Activated naive CD4-positive, alpha-beta T cell treated with Interleukin-2 at 50 U/mL for 16 hours (primary cell): Measurements from ENCODE around the gene SMAD6.
"Not testable (repeated sequence)": the region's sequence is repeated elsewhere in the genome, so short reads cannot be mapped to it uniquely, and the experiment has no call there.

ENCODE experiments used
- DNase-seq: peaks from one replicate; pipeline ENCODE4 v3.0.0-alpha.2; 2020

The SMAD6 gene

DNA sequence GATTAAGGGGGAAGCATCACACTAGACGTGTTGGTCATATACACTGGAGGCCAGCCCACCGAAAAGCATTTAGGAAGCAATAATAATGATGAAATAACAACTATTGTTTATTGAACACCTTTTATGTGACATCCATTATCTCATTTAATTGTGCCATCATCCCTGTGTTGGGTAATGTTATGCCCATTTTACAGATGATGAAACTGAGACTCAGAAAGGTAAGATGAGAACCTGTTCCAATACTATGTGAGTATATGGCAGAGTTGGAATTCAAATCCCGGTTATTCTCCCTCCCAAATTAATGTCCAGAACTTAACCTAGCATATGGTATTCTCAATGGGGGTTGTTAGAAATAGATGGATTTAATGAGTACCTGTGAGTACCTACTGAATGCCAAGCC, 99.2 kb downstream of the SMAD6 start:
- no peak for DNase-seq

DNA sequence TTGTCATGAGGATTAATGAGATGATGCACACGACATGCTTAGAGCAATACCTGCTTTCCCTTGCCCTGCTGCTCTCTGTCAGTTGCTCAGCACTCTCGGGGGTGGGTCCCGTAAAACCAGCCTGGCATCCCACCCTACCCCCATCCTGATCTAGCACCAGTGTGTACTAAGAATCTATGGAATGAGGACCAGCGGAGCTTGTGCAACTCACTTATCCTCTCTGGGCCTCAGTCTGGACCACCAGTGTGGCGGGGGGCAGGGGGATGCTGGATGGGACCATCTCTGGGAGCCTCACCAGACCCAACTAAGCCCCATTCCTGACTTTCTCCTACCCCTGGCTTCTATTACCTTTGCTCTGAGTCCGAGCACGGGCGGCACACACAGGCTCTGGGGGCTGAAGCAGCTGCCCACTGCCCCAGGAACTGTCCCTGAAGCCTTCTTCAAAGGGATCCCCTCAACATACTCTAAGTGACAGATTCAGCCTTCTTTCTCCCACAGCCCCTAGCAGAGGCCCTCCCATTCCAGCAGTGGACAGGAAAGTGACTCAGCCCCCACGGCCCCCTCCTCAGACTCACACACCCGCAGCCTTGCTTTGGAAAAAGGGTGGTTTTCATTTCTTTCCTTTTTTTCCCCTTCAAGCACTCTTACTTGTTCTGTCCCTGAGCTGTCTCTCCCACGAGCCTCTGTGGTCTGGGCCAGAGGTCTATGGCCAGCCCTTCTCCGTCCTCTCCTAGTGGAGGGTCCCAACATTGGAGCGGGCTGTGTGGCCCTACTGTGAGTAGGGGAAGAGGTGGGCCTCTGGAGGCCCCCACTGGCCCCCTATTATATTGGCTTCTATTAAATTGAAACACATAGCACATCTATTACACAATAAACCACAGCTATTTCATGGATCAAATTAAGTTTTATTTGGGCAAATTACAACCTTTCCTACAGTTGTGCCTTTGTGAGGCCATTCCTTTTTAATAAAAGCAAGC, 100.3 kb downstream of the SMAD6 start:
- no peak for DNase-seq

- DNase-seq = no peak
Observed at GRCh38 chr15:66803182-66803729, 101.2 kb downstream of the SMAD6 start.

GRCh38 chr15:66803749-66804148, 101.7 kb downstream of the SMAD6 start:
- no peak for DNase-seq

DNA sequence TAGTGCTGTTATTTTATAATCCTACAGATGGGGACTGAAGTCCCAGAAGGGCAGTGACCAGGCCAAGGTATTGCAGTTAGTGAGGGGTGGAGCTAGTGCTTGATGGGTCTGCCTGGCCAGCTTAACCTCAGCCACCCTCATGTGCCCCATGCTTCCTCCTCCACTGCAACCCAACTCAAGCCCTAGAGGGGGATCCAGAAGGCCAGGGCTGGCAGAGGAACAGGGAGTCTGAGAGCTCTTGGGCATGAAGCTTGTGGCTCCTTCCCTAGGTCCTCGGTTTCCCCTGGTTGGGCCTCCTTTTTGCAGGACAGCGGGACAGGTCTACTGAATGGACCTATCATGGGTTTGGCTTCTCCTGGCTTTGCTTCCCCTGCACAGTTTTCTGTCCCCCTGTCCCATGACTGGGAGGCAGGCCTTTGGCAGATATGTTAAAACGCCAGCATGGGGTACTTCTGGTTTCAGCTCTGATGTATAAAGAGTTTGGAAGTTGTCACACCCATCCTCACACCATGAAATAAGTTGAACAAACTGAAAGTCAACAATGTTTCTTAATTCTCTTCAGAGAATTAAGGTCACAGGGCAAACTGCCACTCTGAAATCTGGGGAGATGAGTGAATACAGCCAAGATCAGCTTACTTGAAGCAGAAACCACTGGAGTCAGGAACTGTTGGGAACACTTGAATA, 103.3 kb downstream of the SMAD6 start:
- DNase-seq = no peak

GRCh38 chr15:66808181-66808824, 106.3 kb downstream of the SMAD6 start:
- DNase-seq = no peak

DNA sequence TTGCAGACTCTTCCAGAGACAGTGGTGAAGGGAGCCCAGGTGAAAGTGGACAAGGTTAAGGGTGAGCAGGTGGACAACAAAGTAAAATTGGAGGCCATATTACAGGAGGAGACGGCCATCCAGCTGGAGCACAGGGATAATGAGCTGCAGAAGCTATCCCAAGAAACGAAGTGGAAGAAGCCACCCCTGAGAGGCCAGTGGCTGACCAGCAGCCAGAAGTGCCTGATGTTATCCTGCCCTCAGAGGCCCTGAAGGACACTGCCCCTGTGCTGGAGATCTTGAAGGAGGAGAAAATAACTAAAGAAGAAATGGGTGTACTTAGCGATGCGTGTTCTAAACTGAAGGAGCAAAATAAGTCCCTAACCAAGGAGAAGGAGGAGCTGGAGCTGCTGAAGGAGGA, 107.6 kb downstream of the SMAD6 start:
- DNase-seq = no peak

GRCh38 chr15:66815318-66815717, 113.3 kb downstream of the SMAD6 start:
- DNase-seq = no peak

DNA sequence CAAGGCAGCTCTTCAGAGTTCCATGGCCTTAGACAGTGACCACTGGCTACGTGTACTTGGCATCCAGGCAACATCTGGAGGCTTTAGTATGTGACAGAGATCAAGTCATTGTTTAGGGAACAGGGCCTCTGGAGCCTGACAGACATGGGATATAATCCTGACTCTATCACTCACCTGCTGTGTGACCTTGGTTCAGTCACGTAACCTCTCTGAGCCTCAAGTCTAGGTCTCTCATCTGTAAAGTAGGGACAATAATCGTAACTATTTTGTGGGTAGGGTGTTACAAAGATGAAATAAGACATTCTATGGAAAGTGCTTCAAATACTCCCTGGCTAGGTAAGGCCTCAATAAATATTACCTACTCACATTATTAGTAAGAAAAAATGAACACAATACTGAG, 114.2 kb downstream of the SMAD6 start:
- no peak for DNase-seq

DNA sequence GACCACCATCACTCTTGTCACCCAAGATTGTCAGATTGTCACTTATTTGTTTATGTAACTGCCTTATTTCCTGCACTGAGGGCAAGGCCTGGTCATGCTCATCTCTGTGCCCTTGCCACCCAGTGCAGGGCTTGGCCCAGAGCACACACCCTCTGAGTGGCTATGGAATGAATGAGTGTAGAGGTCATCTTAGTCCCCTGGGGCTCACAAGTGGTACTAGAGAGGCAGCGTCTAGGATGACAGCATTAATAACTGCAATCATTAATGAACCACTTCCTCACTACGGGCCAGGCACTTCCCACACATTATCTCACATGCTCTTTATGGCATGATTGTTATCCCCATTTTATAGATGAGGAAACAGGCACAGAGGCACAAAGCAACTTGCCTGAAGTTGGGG, 117.0 kb downstream of the SMAD6 start:
- no peak for DNase-seq

- DNase-seq = no peak
Observed at GRCh38 chr15:66820481-66821176, 118.6 kb downstream of the SMAD6 start.

- no peak for DNase-seq
Observed at GRCh38 chr15:66821307-66821706, 119.3 kb downstream of the SMAD6 start.

GRCh38 chr15:66822114-66822513, 120.1 kb downstream of the SMAD6 start:
- no peak for DNase-seq

- no peak for DNase-seq
Observed at GRCh38 chr15:66822576-66822975, 120.5 kb downstream of the SMAD6 start.

GRCh38 chr15:66823601-66824000, 121.6 kb downstream of the SMAD6 start:
- no peak for DNase-seq

DNA sequence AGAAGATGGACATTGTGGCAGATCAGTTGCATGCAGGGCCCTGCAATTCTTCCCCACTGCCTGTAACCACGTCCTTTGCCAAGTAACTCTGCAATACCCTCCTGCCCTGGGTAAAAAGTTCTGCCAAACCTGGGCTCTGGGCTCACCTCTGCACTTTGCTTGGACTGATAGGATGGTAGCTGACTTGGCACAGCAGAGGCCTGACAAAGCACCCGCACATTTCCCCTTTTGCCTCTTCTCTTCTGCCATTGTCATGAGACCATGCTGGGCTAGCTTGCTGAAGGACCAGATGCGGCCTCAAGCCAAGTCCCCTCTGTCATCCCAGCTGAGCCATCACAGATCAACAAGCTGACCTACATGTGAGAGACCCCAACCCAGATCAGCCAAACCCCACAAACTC, 122.4 kb downstream of the SMAD6 start:
- DNase-seq = no peak

- DNase-seq = no peak
Observed at GRCh38 chr15:66825139-66825538, 123.1 kb downstream of the SMAD6 start.

DNA sequence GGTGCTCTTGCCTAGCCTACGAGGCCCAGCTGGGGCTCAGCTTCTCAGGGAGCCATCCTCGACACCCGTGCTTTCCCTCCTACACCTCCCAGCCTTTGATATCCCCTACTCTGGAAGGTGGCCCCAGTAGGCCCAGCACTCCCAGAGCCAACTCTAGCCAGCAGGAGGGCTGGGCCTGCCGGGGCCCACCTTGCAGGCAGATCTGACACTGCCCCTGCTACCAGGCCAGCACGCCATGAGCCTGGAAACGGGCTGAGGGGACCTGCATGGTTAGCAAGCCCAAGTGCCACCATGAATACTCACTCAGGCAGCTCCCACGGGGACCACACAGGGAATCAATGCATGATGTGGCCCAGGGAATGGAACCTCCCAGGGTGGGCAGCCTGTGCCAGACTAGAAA, 123.7 kb downstream of the SMAD6 start:
- DNase-seq = no peak

DNA sequence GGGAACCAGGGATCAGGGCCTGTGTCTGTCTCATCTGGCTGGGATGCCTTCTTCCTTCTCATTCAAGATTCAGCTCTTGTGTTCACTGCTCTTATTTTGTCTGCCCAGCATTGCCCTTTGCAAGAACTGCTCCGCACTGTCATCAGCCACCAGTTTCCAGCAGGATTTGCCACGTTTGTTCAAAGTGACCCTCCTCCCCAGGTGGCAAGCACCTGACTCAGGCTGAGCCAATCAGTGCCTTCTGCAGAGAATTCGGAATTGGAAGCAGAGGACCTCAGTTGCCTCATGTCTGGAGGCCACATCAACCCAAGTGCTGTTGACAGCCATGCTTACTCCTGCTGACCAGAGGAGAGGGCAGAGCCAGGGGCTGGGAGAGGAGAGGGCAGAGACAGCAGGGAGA, 124.5 kb downstream of the SMAD6 start:
- DNase-seq = no peak

DNA sequence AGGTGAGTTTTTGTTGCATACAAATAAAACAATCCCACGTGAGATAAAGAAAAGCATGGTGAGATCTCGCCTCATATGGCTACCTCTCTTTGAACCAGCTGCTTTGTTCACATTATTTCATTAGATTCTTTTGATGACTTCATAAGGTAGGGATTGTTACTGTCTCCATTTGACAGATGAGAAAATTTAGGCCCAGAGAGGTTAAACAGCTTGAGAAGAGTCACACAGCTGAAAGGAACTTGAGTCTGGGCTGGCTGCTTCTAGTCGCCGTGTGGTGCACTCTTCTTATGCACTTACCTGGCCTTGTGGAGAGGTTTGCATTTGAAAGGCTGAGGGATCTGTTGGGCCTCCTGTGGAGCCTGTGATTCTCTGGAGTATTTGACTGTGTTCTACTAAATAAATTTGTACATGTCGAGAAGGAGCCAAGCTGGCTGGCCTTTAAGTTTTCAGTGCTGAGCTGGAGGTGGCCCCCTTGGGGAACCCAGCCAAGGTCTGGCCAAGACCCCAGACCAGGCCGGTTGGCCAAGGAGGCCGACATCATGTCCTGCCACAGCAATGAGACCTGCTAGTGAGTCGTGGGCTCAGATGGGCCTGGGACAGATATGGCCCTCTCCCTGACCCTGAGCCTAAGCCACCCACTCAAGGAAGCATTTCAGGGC, 125.1 kb downstream of the SMAD6 start:
- DNase-seq = no peak

- no peak for DNase-seq
Observed at GRCh38 chr15:66827698-66828055, 125.6 kb downstream of the SMAD6 start.

GRCh38 chr15:66828817-66829541, 126.9 kb downstream of the SMAD6 start:
- DNase-seq = not testable (repeated sequence)
